ENCODE measurements around the gene DPCD.
"Not testable (repeated sequence)": the region's sequence is repeated elsewhere in the genome, so short reads cannot be mapped to it uniquely, and the experiment has no call there.

The DPCD gene

GRCh38 chr10:101585841-101586240 lies 2.3 kb upstream of the DPCD start:
- H3K27me3 ChIP-seq (replicated peaks), result no peaks in the 10 kb centered on the region
- no peak overlapping the region for H3K4me3 ChIP-seq (ENCODE audit: low read depth, low read length)
- no peak for DNase-seq
- H3K27ac ChIP-seq, result no peak overlapping the region
- in situ Hi-C loops (cut with HindIII; ENCODE audit: low pct_ligation_motif_present, low sequenced_read_pairs), result no loop called here
- peaks cover 3% of the 10 kb centered on the region for H3K36me3 ChIP-seq (replicated peaks)
- no peak for TF ChIP-seq CTCF (IDR thresholded peaks at IDR 0.05; ENCODE audit: low read depth, low read length, missing control alignments)

GRCh38 chr10:101588879-101589278 lies 758 bp downstream of the DPCD start:
- no peaks in the 10 kb centered on the region for H3K36me3 ChIP-seq (replicated peaks)
- no peak overlapping the region for H3K27ac ChIP-seq
- H3K4me3 ChIP-seq (ENCODE audit: low read depth, low read length), result peak overlapping the region; percentile 98
- H3K27me3 ChIP-seq (replicated peaks), result no peaks in the 10 kb centered on the region
- TF ChIP-seq CTCF (IDR thresholded peaks at IDR 0.05; ENCODE audit: low read depth, low read length, missing control alignments), result no peak
- in situ Hi-C loops (cut with HindIII; ENCODE audit: low pct_ligation_motif_present, low sequenced_read_pairs), result no loop called here
- peak; percentile 70 for DNase-seq

GRCh38 chr10:101593331-101593730 lies 5.2 kb downstream of the DPCD start:
- H3K4me3 ChIP-seq (ENCODE audit: low read depth, low read length); H3K27me3 ChIP-seq (replicated peaks); H3K27ac ChIP-seq; H3K36me3 ChIP-seq (replicated peaks); in situ Hi-C loops (cut with HindIII; ENCODE audit: low pct_ligation_motif_present, low sequenced_read_pairs); DNase-seq: not testable (repeated sequence)

- in situ Hi-C loops (cut with HindIII; ENCODE audit: low pct_ligation_motif_present, low sequenced_read_pairs), result no loop called here
- DNase-seq, result no peak
- no peak overlapping the region for H3K4me3 ChIP-seq (ENCODE audit: low read depth, low read length)
- no peak overlapping the region for H3K27ac ChIP-seq
- TF ChIP-seq CTCF (IDR thresholded peaks at IDR 0.05; ENCODE audit: low read depth, low read length, missing control alignments), result no peak
- H3K27me3 ChIP-seq (replicated peaks), result no peaks in the 10 kb centered on the region
- H3K36me3 ChIP-seq (replicated peaks), result no peaks in the 10 kb centered on the region
Observed at GRCh38 chr10:101595591-101596433, 7.7 kb downstream of the DPCD start.

- in situ Hi-C loops (cut with HindIII; ENCODE audit: low pct_ligation_motif_present, low sequenced_read_pairs), result no loop called here
- H3K4me3 ChIP-seq (ENCODE audit: low read depth, low read length), result no peak overlapping the region
- no peak for TF ChIP-seq CTCF (IDR thresholded peaks at IDR 0.05; ENCODE audit: low read depth, low read length, missing control alignments)
- no peaks in the 10 kb centered on the region for H3K36me3 ChIP-seq (replicated peaks)
- DNase-seq, result no peak
- H3K27me3 ChIP-seq (replicated peaks), result no peaks in the 10 kb centered on the region
- no peak overlapping the region for H3K27ac ChIP-seq
Observed at GRCh38 chr10:101597091-101597900, 9.2 kb downstream of the DPCD start.

GRCh38 chr10:101601541-101601940 lies 13.4 kb downstream of the DPCD start:
- Histone ChIP-seq H3K27me3 (replicated peaks) (no peaks in the 10 kb centered on the region), H3K36me3 (replicated peaks) (no peaks in the 10 kb centered on the region), H3K27ac (no peak overlapping the region), H3K4me3 (ENCODE audit: low read depth, low read length) (no peak overlapping the region)
- TF ChIP-seq CTCF (IDR thresholded peaks at IDR 0.05; ENCODE audit: low read depth, low read length, missing control alignments), result no peak
- no peak for DNase-seq
- in situ Hi-C loops (cut with HindIII; ENCODE audit: low pct_ligation_motif_present, low sequenced_read_pairs), result no loop called here
